Sigmoid colon (tissue), 7 donors: ENCODE data around the gene AP2A1. TPM values are rescaled to one million over a fixed set of nuclear protein-coding genes. Genes with fewer than 3 reads are reported as not detected.

Experiments used
- DNase-seq: peaks from one replicate; pipeline ENCODE4 v3.0.0-alpha.2; 2019
- H3K27ac ChIP-seq, 4 donors: fragments of 200-600 bp; sonication (generic); one replicate each; pipeline ENCODE4 v1.5.1; 2016 to 2019; ENCODE audit warnings: mild to moderate bottlenecking in 1 of 4
- H3K27me3 ChIP-seq, 3 donors: fragments of 200-600 bp; sonication (generic); one replicate each; pipeline ENCODE4 v1.5.1; 2019; ENCODE audit warnings: mild to moderate bottlenecking in 1 of 3
- H3K36me3 ChIP-seq, 4 donors: fragments of 200-600 bp; sonication (generic); one replicate each; pipeline ENCODE4 v1.5.1; 2016 to 2019
- H3K4me1 ChIP-seq, 4 donors: fragments of 200-600 bp; sonication (generic); one replicate each; pipeline ENCODE4 v1.5.1; 2017 to 2019
- H3K4me3 ChIP-seq, 4 donors: fragments of 200-600 bp; sonication (generic); one replicate each; pipeline ENCODE4 v1.5.1; 2017 to 2019; ENCODE audit warnings: mild to moderate bottlenecking in 2 of 4, moderate library complexity in 1 of 4
- H3K9me3 ChIP-seq, 4 donors: fragments of 200-600 bp in 3 of 4; sonication (generic) in 3 of 4; one replicate each; pipeline versions ENCODE4 v1.5.1 to v1.6.1; 2013 to 2019
- EP300 ChIP-seq, 4 donors: sonication (generic); formaldehyde crosslinking; IDR thresholded peaks; one replicate each; pipeline ENCODE4 v1.6.1; 2017; ENCODE audit warnings: antibody characterized with exemption in 4 of 4
- POLR2A ChIP-seq, 2 donors: fragments of 450-650 bp; IDR thresholded peaks; one replicate each; pipeline ENCODE4 v1.6.1; 2016; ENCODE audit warnings: antibody characterized with exemption in 2 of 2, mild to moderate bottlenecking in 2 of 2, moderate library complexity in 2 of 2
- POLR2AphosphoS5 ChIP-seq, 4 donors: sonication (generic); formaldehyde crosslinking; IDR thresholded peaks; one replicate each; pipeline ENCODE4 v1.6.1; 2017; ENCODE audit warnings: antibody characterized with exemption in 4 of 4
- WGBS, 2 donors: extraction: QIAGEN DNeasy Blood & Tissue Kit; methylation state at CpG; one replicate each; pipeline ENCODE4 v1.1.7; 2013; 5-methylcytosine and 5-hydroxymethylcytosine counted together
- intact Hi-C: fragments of 100-400 bp; cut with DNase I; formaldehyde crosslinking; loops from one replicate; pipeline ENCODE4 v1.15.1; 2023
- polyA plus RNA-seq, 3 donors: library from polyadenylated mRNA; stranded (reverse); fragments of 200-250 nt; gene quantifications; one replicate each; pipeline ENCODE4 v1.2.3, GENCODE V29; 2013
- total RNA-seq, 4 donors: library from RNA; depleted of rRNA; stranded (reverse); fragments of >200 nt; gene quantifications; one replicate each; pipeline ENCODE4 v1.1.0, GENCODE V29; 2016
- TF ChIP-seq, protein P1 (sequence below), 4 experiments: fragments of 450-650 bp in 3 of 4; fragments of 200-600 bp in 1 of 4; IDR thresholded peaks; one replicate each; pipeline ENCODE4 v1.5.1; 2016 to 2019; ENCODE audit warnings: antibody characterized with exemption in 4 of 4, mild to moderate bottlenecking in 3 of 4, moderate library complexity in 2 of 4
- donor health status: healthy with polysubstance abuse.
- donor health status: Bipolar disorder and iron deficiency.
- donor health status: healthy.

The AP2A1 gene
- total and polyA plus RNA-seq, 7 donors = 33.0 to 81.1 (median 50.7) TPM

DNA sequence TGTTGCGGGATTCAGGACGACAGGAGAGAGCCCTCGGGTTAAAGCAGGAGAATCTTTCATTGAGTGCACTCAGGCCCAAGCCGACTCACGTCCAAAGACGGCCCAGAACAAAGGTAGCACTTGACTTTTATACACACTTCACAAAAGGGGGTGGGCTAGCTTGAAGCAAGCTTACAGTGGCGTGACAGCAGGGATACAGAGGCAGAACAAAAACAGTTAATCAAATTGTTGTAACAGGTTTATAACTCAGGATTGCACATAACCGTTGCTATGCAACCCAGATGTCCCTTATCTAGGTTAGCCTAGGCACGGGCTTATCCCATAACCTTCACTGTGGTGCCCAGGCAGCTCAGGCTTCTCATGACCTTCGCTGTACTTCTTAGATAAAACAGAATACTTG, 53.3 kb downstream of the AP2A1 start:
- H3K27me3 ChIP-seq = no peaks in the 10 kb centered on the region
- H3K4me1 ChIP-seq = peaks cover 0 to 30% (median 28%) of the 10 kb centered on the region in 4 donors
- no peak overlapping the region for H3K27ac ChIP-seq
- peaks cover 0 to 30% (median 7%) of the 10 kb centered on the region in 4 donors for H3K36me3 ChIP-seq
- no peak for TF ChIP-seq POLR2A (IDR thresholded peaks at IDR 0.05)
- TF ChIP-seq POLR2AphosphoS5 (IDR thresholded peaks at IDR 0.05) = no peak
- no peak for TF ChIP-seq EP300 (IDR thresholded peaks at IDR 0.05)
- TF ChIP-seq, protein P1, sequence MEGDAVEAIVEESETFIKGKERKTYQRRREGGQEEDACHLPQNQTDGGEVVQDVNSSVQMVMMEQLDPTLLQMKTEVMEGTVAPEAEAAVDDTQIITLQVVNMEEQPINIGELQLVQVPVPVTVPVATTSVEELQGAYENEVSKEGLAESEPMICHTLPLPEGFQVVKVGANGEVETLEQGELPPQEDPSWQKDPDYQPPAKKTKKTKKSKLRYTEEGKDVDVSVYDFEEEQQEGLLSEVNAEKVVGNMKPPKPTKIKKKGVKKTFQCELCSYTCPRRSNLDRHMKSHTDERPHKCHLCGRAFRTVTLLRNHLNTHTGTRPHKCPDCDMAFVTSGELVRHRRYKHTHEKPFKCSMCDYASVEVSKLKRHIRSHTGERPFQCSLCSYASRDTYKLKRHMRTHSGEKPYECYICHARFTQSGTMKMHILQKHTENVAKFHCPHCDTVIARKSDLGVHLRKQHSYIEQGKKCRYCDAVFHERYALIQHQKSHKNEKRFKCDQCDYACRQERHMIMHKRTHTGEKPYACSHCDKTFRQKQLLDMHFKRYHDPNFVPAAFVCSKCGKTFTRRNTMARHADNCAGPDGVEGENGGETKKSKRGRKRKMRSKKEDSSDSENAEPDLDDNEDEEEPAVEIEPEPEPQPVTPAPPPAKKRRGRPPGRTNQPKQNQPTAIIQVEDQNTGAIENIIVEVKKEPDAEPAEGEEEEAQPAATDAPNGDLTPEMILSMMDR (IDR thresholded peaks at IDR 0.05) = no peak
- WGBS, 2 donors = 41 to 77% methylated on average over 10 of the region's 10 CpGs
- DNase-seq = no peak
- intact Hi-C loops = no loop called here
- no peaks in the 10 kb centered on the region for H3K9me3 ChIP-seq
- no peak overlapping the region for H3K4me3 ChIP-seq

DNA sequence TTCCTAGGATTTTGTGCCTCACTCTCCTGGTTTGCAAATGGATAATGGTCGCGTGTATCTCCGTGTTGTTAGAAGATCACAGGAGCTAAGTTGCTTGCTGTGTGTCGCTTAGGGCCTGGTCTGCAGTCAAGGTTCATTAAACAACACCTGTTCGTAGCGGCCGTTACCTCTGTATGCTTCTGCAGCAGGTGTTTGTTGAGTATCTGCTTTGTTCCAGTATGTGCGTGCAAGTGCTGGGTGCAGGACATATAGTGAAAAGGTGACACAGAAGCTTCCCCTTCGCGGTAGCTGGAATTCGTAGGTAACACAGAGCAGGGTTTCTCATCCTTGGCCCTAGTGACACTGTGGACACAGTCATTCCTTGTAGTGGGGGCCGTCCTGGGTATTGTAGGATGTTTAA, 56.7 kb downstream of the AP2A1 start:
- no peaks in the 10 kb centered on the region for H3K27me3 ChIP-seq
- intact Hi-C loops = no loop called here
- 87 to 93% methylated on average over 12 of the region's 12 CpGs for WGBS, 2 donors
- TF ChIP-seq, protein P1 (IDR thresholded peaks at IDR 0.05) = no peak
- TF ChIP-seq POLR2AphosphoS5 (IDR thresholded peaks at IDR 0.05) = no peak
- no peak for TF ChIP-seq POLR2A (IDR thresholded peaks at IDR 0.05)
- TF ChIP-seq EP300 (IDR thresholded peaks at IDR 0.05) = no peak
- peaks cover 0 to 25% (median 20%) of the 10 kb centered on the region in 4 donors for H3K4me1 ChIP-seq
- DNase-seq = no peak
- H3K27ac ChIP-seq = no peak overlapping the region
- H3K4me3 ChIP-seq = no peak overlapping the region
- H3K9me3 ChIP-seq = no peaks in the 10 kb centered on the region
- peaks cover 0 to 46% (median 8%) of the 10 kb centered on the region in 4 donors for H3K36me3 ChIP-seq

DNA sequence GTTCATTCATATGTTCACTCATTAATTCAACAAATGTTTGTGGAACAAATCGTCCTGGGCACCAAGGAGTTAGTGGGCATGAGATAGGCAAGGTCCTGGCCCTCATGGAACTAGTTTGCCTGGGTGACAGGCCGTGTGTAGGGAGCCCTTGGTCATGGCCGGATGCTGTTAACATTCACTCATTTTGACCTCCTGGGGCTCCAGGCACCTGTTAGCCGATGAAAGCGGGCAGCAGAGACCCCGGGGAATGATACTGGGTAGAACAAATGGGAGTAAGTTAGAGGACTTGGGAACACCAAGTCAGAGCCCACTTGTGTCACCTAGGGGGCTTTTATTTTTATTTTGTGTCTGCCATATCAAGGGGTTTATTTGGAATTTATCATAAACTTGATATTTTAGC, 57.9 kb downstream of the AP2A1 start:
- Histone ChIP-seq H3K27ac (no peak overlapping the region), H3K9me3 (no peaks in the 10 kb centered on the region), H3K27me3 (no peaks in the 10 kb centered on the region), H3K36me3 (peaks cover 0 to 58% (median 14%) of the 10 kb centered on the region in 4 donors), H3K4me1 (peaks cover 0 to 13% (median 9%) of the 10 kb centered on the region in 4 donors), H3K4me3 (no peak overlapping the region)
- WGBS, 2 donors = 90 to 93% methylated on average over 6 of the region's 6 CpGs
- intact Hi-C loops = no loop called here
- no peak for TF ChIP-seq EP300 (IDR thresholded peaks at IDR 0.05)
- no peak for DNase-seq

DNA sequence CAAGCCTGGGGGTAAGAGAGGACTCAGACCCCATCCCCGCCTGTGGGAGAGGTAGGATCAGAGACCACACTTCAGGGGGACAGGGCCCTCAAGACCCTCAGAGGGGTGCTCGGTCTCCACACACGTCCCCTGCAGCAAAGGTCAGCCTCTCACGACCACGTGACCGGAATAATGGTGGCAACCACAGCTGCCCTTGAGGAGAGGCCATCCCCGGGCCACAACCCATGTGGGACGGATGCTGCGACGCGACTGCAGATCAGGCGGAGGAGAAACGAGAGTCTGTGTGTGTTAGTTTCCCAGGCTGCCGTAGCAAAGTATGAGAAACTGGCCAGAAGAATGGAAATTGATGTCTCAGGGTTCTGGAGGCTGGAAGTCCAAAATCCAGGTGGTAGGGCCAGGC, 60.2 kb downstream of the AP2A1 start:
- TF ChIP-seq, protein P1 (IDR thresholded peaks at IDR 0.05) = no peak
- no peak for TF ChIP-seq POLR2A (IDR thresholded peaks at IDR 0.05)
- TF ChIP-seq EP300 (IDR thresholded peaks at IDR 0.05) = no peak
- no peak for TF ChIP-seq POLR2AphosphoS5 (IDR thresholded peaks at IDR 0.05)
- 93 to 95% methylated on average over 14 of the region's 14 CpGs for WGBS, 2 donors
- no peaks in the 10 kb centered on the region for H3K27me3 ChIP-seq
- H3K36me3 ChIP-seq = peaks cover 11 to 69% (median 38%) of the 10 kb centered on the region in 4 donors
- no peaks in the 10 kb centered on the region for H3K9me3 ChIP-seq
- no peaks in the 10 kb centered on the region for H3K4me1 ChIP-seq
- intact Hi-C loops = no loop called here
- no peak overlapping the region for H3K27ac ChIP-seq
- no peak overlapping the region for H3K4me3 ChIP-seq
- no peak for DNase-seq

DNA sequence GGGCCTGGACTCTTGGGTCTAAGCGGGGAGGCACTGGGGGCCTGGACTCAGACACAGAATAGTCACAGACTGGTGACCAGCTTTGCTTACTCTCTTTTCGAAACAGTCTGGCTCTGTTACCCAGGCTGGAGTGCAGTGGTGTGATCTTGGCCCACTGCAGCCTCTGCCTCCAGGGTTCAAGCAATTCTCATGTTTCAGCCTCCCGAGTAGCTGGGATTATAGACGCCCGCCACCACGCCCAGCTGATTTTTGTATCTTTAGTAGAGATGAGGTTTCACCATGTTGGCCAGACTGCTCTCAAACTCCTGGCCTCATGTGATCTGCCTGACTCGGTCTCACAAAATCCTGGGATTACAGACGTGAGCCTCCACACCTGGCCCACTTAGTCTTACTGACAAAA, 62.4 kb downstream of the AP2A1 start:
- DNase-seq = no peak
- WGBS, 2 donors = 90% methylated on average over 8 of the region's 8 CpGs
- intact Hi-C loops = no loop called here
- TF ChIP-seq EP300 (IDR thresholded peaks at IDR 0.05) (no peak), POLR2AphosphoS5 (IDR thresholded peaks at IDR 0.05) (no peak), POLR2A (IDR thresholded peaks at IDR 0.05) (no peak)
- TF ChIP-seq, protein P1 (IDR thresholded peaks at IDR 0.05) = no peak
- H3K27ac ChIP-seq = no peak overlapping the region
- no peaks in the 10 kb centered on the region for H3K27me3 ChIP-seq
- peaks cover 23 to 75% (median 52%) of the 10 kb centered on the region in 4 donors for H3K36me3 ChIP-seq
- no peaks in the 10 kb centered on the region for H3K4me1 ChIP-seq
- no peak overlapping the region for H3K4me3 ChIP-seq
- H3K9me3 ChIP-seq = no peaks in the 10 kb centered on the region
